D721Med (cell line): Measurements from ENCODE around the gene CA10.
A peak's percentile ranks its signal among the peaks of the same experiment; 100 is the strongest.

Experiments used
- DNase-seq: peaks from one replicate; pipeline ENCODE4 v3.0.0; 2011; ENCODE audit warnings: low spot score; ENCODE audit not compliant: insufficient read length
- FAIRE-seq: peaks from 2 replicates; lab custom pipeline; 2011; peaks lifted over from hg19 to GRCh38; lab: Jason Lieb, UNC
- CTCF ChIP-seq: IDR thresholded peaks from 2 replicates; pipeline ENCODE4 v1.5.1; 2012; ENCODE audit warnings: mild to moderate bottlenecking, control low read depth; ENCODE audit not compliant: insufficient read depth; ENCODE audit errors: missing control alignments

Gene CA10

GRCh38 chr17:52158450-52159042 is at the start of gene CA10:
TSS of gene CA10 (minus strand) at chr17:52158714.
- DNase-seq (no peak), FAIRE-seq (no peak)
- peak; percentile 60 for TF ChIP-seq CTCF

GRCh38 chr17:52207796-52208195 is 49.3 kb upstream of the CA10 start:
- FAIRE-seq (no peak), DNase-seq (no peak)
- TF ChIP-seq CTCF, result no peak

- FAIRE-seq (no peak), DNase-seq (no peak)
- no peak for TF ChIP-seq CTCF
Measured at GRCh38 chr17:52202520-52203080, 44.1 kb upstream of the CA10 start.

- FAIRE-seq, result no peak
- no peak for TF ChIP-seq CTCF
- no peak for DNase-seq
Measured at GRCh38 chr17:52201767-52202519, 43.4 kb upstream of the CA10 start.

- DNase-seq, result no peak
- no peak for TF ChIP-seq CTCF
- no peak for FAIRE-seq
Measured at GRCh38 chr17:52191491-52191890, 33.0 kb upstream of the CA10 start.

GRCh38 chr17:52181782-52182181 is 23.3 kb upstream of the CA10 start:
- DNase-seq, result no peak
- no peak for FAIRE-seq

More at GRCh38 chr17:52181782-52182181, 23.3 kb upstream of the CA10 start:
- no peak for TF ChIP-seq CTCF
